LNCaP clone FGC (cell line): ENCODE results near the gene DOK5.

ENCODE experiments used
- DNase-seq: peaks from one replicate; pipeline ENCODE4 v3.0.0-alpha.2; 2011; ENCODE audit warnings: low read depth
- H3K4me3 ChIP-seq: 2 replicates; pipeline ENCODE4 v1.5.1; 2011; ENCODE audit warnings: mild to moderate bottlenecking, low read depth, low read length, control low read depth
- TF ChIP-seq, protein P1 (sequence below): IDR thresholded peaks from 2 replicates; pipeline ENCODE4 v1.5.1; 2012; ENCODE audit warnings: mild to moderate bottlenecking; ENCODE audit not compliant: control insufficient read depth, insufficient read depth; ENCODE audit errors: extremely low read depth

Gene DOK5

DNA sequence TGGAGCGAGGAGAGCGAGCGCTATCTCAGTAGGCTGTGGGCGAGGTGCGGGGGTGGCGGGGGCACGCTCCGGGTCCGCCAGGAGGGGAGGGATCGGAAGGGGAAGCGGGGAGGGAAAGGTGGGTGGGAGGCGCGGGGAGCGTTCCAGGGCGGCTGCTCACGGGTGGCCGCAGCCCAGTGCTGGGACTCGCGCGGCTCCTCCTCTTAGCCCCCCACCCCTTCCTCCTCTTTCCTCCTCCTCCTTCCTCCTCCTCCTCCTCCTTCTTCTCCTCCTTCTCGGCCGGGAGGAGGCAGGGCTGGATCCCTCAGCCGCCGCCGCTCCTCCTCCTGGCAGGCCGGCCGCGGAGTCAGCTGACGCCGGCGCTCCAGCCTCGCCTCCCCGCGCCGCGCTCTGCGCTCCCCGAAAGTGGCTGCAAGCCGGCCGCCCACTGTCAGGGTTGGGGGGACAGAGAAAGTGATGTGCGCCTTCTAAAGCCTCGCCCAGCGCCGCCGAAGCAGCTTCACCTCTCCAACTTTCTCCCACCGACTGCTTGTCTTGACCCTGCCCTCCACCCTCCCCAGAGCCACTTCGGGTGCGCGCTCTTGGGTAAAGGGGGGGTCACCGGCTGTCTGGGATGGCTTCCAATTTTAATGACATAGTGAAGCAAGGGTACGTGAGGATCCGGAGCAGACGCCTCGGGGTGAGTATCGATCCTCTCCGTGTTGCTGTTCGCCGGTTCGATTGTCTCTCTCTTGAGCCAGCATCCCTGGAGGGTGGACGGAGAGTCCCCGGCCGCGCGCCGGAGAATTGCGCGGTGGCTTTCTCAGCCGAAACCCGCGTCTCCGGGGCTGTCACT lies at the start of gene DOK5:
Gene DOK5, plus strand, starts transcription at position 260 of the 835 bp plus-strand sequence. Its CDS starts 354 bp downstream, at position 614.
- DNase-seq: no peak
- TF ChIP-seq, protein P1, sequence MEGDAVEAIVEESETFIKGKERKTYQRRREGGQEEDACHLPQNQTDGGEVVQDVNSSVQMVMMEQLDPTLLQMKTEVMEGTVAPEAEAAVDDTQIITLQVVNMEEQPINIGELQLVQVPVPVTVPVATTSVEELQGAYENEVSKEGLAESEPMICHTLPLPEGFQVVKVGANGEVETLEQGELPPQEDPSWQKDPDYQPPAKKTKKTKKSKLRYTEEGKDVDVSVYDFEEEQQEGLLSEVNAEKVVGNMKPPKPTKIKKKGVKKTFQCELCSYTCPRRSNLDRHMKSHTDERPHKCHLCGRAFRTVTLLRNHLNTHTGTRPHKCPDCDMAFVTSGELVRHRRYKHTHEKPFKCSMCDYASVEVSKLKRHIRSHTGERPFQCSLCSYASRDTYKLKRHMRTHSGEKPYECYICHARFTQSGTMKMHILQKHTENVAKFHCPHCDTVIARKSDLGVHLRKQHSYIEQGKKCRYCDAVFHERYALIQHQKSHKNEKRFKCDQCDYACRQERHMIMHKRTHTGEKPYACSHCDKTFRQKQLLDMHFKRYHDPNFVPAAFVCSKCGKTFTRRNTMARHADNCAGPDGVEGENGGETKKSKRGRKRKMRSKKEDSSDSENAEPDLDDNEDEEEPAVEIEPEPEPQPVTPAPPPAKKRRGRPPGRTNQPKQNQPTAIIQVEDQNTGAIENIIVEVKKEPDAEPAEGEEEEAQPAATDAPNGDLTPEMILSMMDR: no peak
- peak within 1 kb of the TSS; percentile 39 for H3K4me3 ChIP-seq

DNA sequence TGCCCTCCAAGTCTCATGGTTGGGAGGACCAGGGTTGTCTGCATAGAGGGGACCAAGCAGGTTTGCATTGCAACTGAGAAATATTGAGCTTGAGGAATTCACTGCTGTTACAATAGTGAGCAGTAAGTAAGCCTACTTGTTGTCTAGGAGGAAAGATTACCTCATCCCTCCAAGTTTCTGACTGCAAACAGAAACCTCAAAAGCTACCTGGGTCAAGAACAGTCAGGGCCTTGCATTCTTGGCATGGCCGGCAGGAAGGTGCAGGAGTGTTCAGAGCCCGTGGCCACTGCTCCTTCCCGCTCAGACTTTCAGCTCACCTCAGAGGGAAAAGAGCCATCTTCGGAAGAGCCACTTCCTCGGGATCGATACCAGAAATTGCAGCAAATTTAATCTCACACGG lies 46.0 kb upstream of the DOK5 start:
- TF ChIP-seq, protein P1: no peak
- no peak overlapping the region for H3K4me3 ChIP-seq
- DNase-seq: no peak

DNA sequence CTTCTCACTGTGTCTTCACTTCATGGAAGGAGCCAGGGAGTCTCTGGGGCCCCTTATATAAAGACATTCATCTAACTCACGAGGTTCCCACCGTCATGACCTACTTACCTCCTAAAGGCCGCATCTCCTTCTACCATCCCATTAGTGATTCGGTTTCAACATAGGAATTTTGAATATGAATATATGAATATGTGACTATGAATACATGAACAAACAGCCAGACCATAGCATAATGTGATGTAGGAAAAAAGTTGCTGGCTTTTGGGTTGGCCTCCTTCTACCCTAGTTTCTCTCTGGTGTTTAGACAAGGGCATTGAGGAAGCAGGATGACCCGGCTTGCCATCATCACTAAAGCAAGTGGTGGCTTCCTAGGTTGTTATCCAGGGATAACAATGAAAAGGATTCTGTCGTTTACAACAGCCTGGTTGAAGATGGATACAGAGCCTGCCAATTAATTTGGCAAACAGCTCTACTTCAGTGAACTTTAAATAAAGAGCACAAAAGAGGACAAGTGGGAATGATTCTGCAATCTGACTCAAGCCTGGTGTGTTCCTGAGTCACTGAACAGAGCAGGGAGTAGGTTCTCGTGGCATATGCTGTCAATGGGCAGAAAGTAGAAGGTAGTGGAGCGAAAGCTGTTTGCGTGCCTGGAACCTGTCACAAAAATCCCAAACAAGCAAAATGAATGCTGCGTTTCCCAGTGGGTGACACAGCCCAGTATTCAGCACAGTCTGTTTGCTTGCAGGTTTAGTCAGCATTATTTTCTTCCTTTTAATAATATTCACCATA lies 44.0 kb upstream of the DOK5 start:
- TF ChIP-seq, protein P1: no peak
- DNase-seq: no peak

DNA sequence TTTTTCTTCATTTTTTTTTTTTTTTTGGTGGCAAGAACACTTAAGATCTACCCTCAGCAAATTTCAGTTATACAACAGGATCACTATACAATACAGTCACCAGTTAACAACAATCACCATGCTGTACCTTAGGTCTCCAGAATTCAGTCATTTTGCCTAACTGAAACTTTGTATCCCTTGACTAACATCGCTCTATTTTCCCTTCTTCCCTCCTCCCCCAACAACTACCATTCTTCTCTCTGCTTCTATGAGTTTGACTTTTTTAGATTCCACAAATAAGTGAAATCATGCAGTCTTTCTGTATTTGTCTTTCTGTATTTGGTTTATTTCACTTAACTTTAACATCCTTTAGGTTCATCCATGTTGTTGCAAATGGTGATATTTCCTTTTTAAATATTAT lies 42.4 kb upstream of the DOK5 start:
- DNase-seq: no peak
- no peak overlapping the region for H3K4me3 ChIP-seq
- TF ChIP-seq, protein P1: no peak

More for the DNA sequence above, 44.0 kb upstream of the DOK5 start:
- H3K4me3 ChIP-seq: no peak overlapping the region

DNA sequence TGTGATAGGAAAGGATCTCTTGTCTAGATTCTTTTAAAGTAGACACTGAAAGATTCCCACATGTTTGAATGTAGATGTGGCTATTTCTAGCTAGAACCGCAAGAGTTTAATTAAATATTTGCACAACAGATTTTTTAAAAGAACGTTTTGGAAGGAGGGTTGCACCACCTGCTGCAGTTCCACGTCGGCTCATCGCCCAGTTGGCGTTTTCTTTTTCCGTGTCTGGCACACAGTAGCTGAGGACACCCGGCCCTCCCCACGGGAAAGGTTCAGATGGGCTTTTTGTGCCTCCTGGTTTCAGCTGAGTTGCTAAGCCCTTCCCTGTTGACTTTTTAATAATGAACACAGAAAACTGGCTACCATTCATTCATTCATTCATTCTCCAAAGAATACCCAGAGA lies 41.8 kb upstream of the DOK5 start:
- no peak overlapping the region for H3K4me3 ChIP-seq
- TF ChIP-seq, protein P1: no peak
- peak; percentile 28 for DNase-seq

DNA sequence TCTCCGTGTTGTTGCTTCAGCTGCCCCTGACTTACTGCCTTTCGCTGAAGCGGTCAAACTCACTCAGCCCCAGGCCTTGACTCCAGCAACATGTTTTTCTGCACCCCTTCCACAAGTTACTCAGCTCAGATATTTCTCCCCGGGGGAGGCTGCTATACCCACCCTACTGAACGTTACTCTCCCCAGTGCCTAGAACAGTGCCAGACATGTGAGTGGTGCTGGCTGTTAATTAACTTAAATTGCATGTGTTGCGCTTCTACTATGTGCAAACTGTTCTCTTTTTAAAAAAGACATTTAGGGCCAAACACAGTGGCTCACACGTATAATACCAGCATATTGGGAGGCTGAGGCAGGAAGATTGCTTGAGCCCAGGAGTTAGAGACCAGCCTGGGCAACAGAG lies 41.2 kb upstream of the DOK5 start:
- TF ChIP-seq, protein P1: no peak
- no peak overlapping the region for H3K4me3 ChIP-seq
- DNase-seq: no peak
